Esophagus muscularis mucosa (tissue), 4 donors: ENCODE data around the gene PRX. TPM values are rescaled to one million over a fixed set of nuclear protein-coding genes. Genes with fewer than 3 reads are reported as not detected.

ENCODE experiments used
- DNase-seq: peaks from one replicate; pipeline ENCODE4 v3.0.0-alpha.2; 2017; ENCODE audit errors: extremely low spot score
- H3K27ac ChIP-seq, 4 donors: fragments of 200-600 bp; sonication (generic); replicated peaks in 1 of 4; 1 replicate in 3 of 4; 2 replicates in 1 of 4; pipeline ENCODE4 v1.5.1; 2016 to 2019; ENCODE audit warnings: mild to moderate bottlenecking in 1 of 4
- H3K27me3 ChIP-seq, 4 donors: fragments of 200-600 bp; sonication (generic); one replicate each; pipeline versions ENCODE4 v1.5.1 to v1.6.0; 2016 to 2019
- H3K36me3 ChIP-seq, 4 donors: fragments of 200-600 bp; sonication (generic); one replicate each; pipeline ENCODE4 v1.5.1; 2016 to 2019
- H3K4me1 ChIP-seq, 4 donors: fragments of 200-600 bp; sonication (generic); one replicate each; pipeline ENCODE4 v1.5.1; 2016 to 2019
- H3K4me3 ChIP-seq, 4 donors: fragments of 200-600 bp; sonication (generic); 1 replicate in 2 of 4; 2 replicates in 2 of 4; pipeline ENCODE4 v1.5.1; 2016 to 2019; ENCODE audit warnings: mild to moderate bottlenecking in 4 of 4, moderate library complexity in 1 of 4
- H3K9me3 ChIP-seq, 4 donors: fragments of 200-600 bp; sonication (generic); 1 replicate in 3 of 4; 2 replicates in 1 of 4; pipeline ENCODE4 v1.5.1; 2016 to 2019
- CTCF ChIP-seq, 3 experiments: fragments of 200-600 bp in 2 of 3; fragments of 450-650 bp in 1 of 3; sonication (generic) in 2 of 3; IDR thresholded peaks; one replicate each; pipeline ENCODE4 v1.5.1; 2017 to 2019; ENCODE audit warnings: antibody characterized with exemption in 3 of 3, mild to moderate bottlenecking in 2 of 3, moderate library complexity in 1 of 3
- EP300 ChIP-seq: sonication (generic); formaldehyde crosslinking; IDR thresholded peaks from one replicate; pipeline ENCODE4 v1.6.1; 2017; ENCODE audit warnings: antibody characterized with exemption
- POLR2A ChIP-seq: fragments of 450-650 bp; IDR thresholded peaks from one replicate; pipeline ENCODE4 v1.6.1; 2017; ENCODE audit warnings: antibody characterized with exemption, moderate library complexity, mild to moderate bottlenecking, low read depth
- POLR2AphosphoS5 ChIP-seq, 2 donors: sonication (generic); formaldehyde crosslinking; IDR thresholded peaks; one replicate each; pipeline ENCODE4 v1.6.1; 2017; ENCODE audit warnings: antibody characterized with exemption in 2 of 2
- WGBS: methylation state at CpG from one replicate; pipeline ENCODE4 v1.1.5; 2018; 5-methylcytosine and 5-hydroxymethylcytosine counted together
- intact Hi-C: fragments of 100-400 bp; cut with DNase I; formaldehyde crosslinking; loops from one replicate; pipeline ENCODE4 v1.15.1; 2023
- total RNA-seq, 4 donors: library from RNA; depleted of rRNA; stranded (reverse); fragments of >200 nt; gene quantifications; one replicate each; pipeline versions ENCODE4 v1.1.0 to v1.2.1, GENCODE V29; 2016

PRX gene
- total RNA-seq, 4 donors from 2014 or later: 5.8 to 12.4 (median 8.8) TPM

DNA sequence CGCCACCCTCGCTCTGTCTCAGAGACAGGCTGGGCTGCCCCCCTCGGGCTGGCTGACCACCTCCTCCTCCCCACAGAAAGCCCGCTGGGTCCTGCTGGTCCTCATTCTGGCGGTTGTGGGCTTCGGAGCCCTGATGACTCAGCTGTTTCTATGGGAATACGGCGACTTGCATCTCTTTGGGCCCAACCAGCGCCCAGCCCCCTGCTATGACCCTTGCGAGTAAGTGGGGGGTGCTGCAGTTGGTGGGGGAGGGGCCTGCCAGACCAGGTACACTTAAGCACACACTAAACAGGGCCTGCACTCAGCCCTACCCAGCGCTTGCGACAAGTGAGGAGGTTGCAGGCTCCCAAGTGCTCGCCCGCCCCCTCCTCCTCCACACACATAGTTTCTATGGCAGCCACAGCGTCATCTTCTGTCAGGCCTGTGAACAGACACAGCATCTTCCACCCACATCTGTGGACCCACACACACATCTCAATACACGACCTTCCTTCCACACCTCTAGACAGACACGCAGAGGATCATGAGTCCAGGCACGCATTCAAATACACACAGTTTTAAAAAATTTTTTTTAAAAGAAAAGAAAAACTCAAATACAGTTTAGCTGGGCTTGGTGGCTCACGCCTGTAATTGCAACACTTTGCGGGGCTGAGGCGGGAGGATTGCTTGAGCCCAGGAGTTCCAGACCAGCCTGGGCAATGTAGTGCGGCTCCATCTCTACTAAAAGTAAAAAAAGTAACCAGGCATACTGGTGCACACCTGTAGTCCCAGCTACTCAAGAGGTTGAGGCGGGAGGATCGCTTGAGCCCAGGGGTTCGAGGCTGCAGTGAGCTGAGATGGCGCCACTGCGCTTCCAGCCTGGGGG is 46.2 kb downstream of the PRX start:
- 79% methylated on average over 21 of the region's 27 CpGs for WGBS
- intact Hi-C loops: no loop called here
- DNase-seq: no peak
- H3K27ac ChIP-seq: no peak overlapping the region
- TF ChIP-seq POLR2A (no peak), POLR2AphosphoS5 (IDR thresholded peaks at IDR 0.05) (no peak), CTCF (IDR thresholded peaks at IDR 0.05) (no peak), EP300 (no peak)
- peaks cover 5 to 24% (median 23%) of the 10 kb centered on the region in 4 donors for H3K4me1 ChIP-seq
- H3K36me3 ChIP-seq: peaks cover 7 to 58% (median 55%) of the 10 kb centered on the region in 4 donors
- no peaks in the 10 kb centered on the region for H3K9me3 ChIP-seq
- no peaks in the 10 kb centered on the region for H3K27me3 ChIP-seq
- H3K4me3 ChIP-seq: peak overlapping the region in 2 of 4 donors; percentile 50 to 58

- Histone ChIP-seq H3K4me3 (peak overlapping the region; percentile 43 to 58 (median 50)), H3K4me1 (peaks cover 5 to 27% (median 23%) of the 10 kb centered on the region in 4 donors), H3K27ac (peak overlapping the region; percentile 32 to 60 (median 54)), H3K9me3 (no peaks in the 10 kb centered on the region), H3K36me3 (peaks cover 7 to 50% (median 44%) of the 10 kb centered on the region in 4 donors), H3K27me3 (no peaks in the 10 kb centered on the region)
- intact Hi-C loops: no loop called here
- no peak for DNase-seq
- no peak for TF ChIP-seq CTCF (IDR thresholded peaks at IDR 0.05)
- TF ChIP-seq POLR2AphosphoS5 (IDR thresholded peaks at IDR 0.05): peak; percentile 44 to 50
- 36% methylated on average over 7 of the region's 28 CpGs for WGBS
Observed at GRCh38 chr19:40365613-40366401, 47.4 kb downstream of the PRX start.

DNA sequence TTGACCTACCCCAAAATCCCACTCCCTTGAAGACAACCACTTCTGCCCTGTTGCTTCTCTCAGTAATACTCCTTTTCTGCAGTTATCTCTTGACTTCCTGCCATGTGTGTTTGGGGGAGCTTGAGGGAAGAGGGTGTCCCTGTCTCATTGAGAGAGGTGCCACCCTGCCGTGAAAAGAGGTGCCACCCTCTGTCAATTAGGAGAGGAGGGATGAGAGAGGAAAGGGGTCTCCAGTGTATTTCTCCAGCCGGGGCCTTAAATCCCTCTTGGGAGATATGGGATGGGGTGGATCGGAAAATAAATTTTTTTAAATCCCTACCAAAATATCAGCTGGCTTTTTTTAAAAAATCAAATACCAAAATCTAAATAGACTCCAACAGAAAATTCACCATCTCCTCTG is 48.2 kb downstream of the PRX start:
- Histone ChIP-seq H3K36me3 (peaks cover 7 to 43% (median 36%) of the 10 kb centered on the region in 4 donors), H3K27ac (peak overlapping the region in 1 of 4 donors; percentile 56), H3K27me3 (no peaks in the 10 kb centered on the region), H3K9me3 (no peaks in the 10 kb centered on the region), H3K4me1 (peaks cover 5 to 27% (median 23%) of the 10 kb centered on the region in 4 donors), H3K4me3 (peak overlapping the region in 3 of 4 donors; percentile 43 to 51 (median 50))
- 68% methylated on average over 3 of the region's 3 CpGs for WGBS
- intact Hi-C loops: no loop called here
- DNase-seq: no peak
- TF ChIP-seq POLR2AphosphoS5 (IDR thresholded peaks at IDR 0.05): no peak
- TF ChIP-seq CTCF (IDR thresholded peaks at IDR 0.05): no peak
- TF ChIP-seq POLR2A: no peak
- no peak for TF ChIP-seq EP300

GRCh38 chr19:40363069-40363468 is 50.1 kb downstream of the PRX start:
- H3K4me3 ChIP-seq: no peak overlapping the region
- TF ChIP-seq POLR2AphosphoS5 (IDR thresholded peaks at IDR 0.05): no peak
- no peaks in the 10 kb centered on the region for H3K9me3 ChIP-seq
- H3K36me3 ChIP-seq: peaks cover 5 to 33% (median 27%) of the 10 kb centered on the region in 4 donors
- H3K27me3 ChIP-seq: no peaks in the 10 kb centered on the region
- no peak for DNase-seq
- no peak overlapping the region for H3K27ac ChIP-seq
- intact Hi-C loops: no loop called here
- peaks cover 5 to 27% (median 23%) of the 10 kb centered on the region in 4 donors for H3K4me1 ChIP-seq
- 73% methylated on average over 5 of the region's 5 CpGs for WGBS

DNA sequence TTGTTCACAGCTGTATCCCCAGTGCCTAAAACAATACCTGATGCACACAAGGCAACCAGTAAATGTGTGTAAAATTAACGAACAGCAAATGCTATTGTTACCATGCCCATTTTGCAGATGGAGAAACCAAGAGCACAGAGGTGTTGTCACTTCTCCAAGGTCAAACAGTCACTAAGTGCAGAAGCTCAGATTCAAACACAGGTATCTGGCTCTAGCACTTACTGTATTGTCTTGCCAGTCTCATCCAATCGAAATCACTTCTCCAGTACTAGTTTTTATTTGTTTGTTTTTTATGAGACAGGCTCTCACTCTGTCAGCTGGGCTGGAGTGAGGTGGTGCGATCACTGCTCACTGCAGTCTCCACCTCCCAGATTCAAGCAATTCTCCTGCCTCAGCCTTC is 51.0 kb downstream of the PRX start:
- 84% methylated on average over 3 of the region's 3 CpGs for WGBS
- TF ChIP-seq EP300 (no peak), POLR2AphosphoS5 (IDR thresholded peaks at IDR 0.05) (no peak)
- intact Hi-C loops: no loop called here

More for the DNA sequence above, 51.0 kb downstream of the PRX start:
- no peak overlapping the region for H3K27ac ChIP-seq
- peaks cover 0 to 24% (median 20%) of the 10 kb centered on the region in 4 donors for H3K36me3 ChIP-seq
- no peak overlapping the region for H3K4me3 ChIP-seq
- DNase-seq: no peak
- peaks cover 5 to 31% (median 27%) of the 10 kb centered on the region in 4 donors for H3K4me1 ChIP-seq
- H3K9me3 ChIP-seq: no peaks in the 10 kb centered on the region
- H3K27me3 ChIP-seq: no peaks in the 10 kb centered on the region
